Measurements from ENCODE around the gene PHPT1.
"Not testable (repeated sequence)": the region's sequence is repeated elsewhere in the genome, so short reads cannot be mapped to it uniquely, and the experiment has no call there.

Gene PHPT1

DNA sequence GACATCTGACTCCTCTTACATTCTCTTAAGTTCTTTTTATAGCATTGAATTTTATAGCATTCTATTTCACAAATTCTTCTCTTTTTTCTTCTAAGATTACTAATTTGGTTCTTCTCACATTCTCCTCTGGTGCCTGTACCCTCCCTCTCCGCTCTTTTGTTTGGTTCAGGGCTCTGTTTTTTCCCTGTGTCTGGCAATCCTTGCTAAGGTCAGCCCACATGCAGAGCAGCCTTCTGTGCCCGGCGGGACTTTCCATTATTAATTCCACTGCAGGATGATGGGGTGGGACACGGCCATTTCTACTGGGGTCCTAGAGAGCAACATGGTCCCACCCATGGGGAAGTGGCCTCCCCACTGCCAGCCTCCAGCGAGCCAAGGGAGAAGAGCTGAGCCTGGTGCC is 27.3 kb downstream of the PHPT1 start:
- Histone ChIP-seq H3K4me1 (ENCODE audit: control insufficient read depth in 1 of 2, insufficient read depth in 2 of 2, low read length in 2 of 2) (peaks cover 2 to 3% of the 10 kb centered on the region in 2 donors), H3K4me3 (ENCODE audit: low read depth in 1 of 2, low read length in 2 of 2) (no peak overlapping the region)

DNA sequence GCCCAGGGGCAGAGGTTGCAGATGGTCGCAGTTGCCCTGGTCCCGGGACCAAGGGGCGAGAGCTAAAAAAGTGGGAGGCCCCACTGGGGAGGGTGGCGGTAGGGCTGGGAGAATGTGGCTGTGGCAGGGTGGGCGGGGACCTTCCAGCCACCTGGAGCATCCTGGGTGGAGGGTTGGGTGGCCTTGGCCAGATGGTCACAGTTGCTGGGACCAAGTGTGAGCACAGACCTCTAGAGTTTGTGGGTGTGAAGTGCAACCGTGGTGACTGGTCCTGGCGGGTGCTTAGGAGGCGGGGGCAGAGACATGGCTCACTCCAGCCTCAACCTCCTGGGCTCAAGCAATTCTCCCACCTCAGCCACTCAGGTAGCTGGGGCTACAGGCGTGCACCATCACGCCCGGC is 31.4 kb downstream of the PHPT1 start:
- Histone ChIP-seq H3K4me3 (ENCODE audit: low read depth in 1 of 2, low read length in 2 of 2) (no peak overlapping the region), H3K36me3 (ENCODE audit: control insufficient read depth in 1 of 2, insufficient read depth in 2 of 2, low read length in 2 of 2) (no peaks in the 10 kb centered on the region), H3K4me1 (ENCODE audit: control insufficient read depth in 1 of 2, insufficient read depth in 2 of 2, low read length in 2 of 2) (peaks cover 21 to 28% of the 10 kb centered on the region in 2 donors), H3K9me3 (ENCODE audit: control insufficient read depth in 1 of 2, low read length in 2 of 2) (no peaks in the 10 kb centered on the region), H3K27me3 (ENCODE audit: control insufficient read depth in 1 of 2, insufficient read depth in 2 of 2, low read length in 2 of 2) (no peaks in the 10 kb centered on the region), H3K27ac (ENCODE audit: low read depth, low read length) (no peak overlapping the region), H3K9ac (ENCODE audit: low read depth in 1 of 2, low read length in 2 of 2) (no peak overlapping the region)

More for the DNA sequence above, 27.3 kb downstream of the PHPT1 start:
- no peak overlapping the region for H3K27ac ChIP-seq (ENCODE audit: low read depth, low read length)
- no peaks in the 10 kb centered on the region for H3K36me3 ChIP-seq (ENCODE audit: control insufficient read depth in 1 of 2, insufficient read depth in 2 of 2, low read length in 2 of 2)
- peaks cover 0 to 5% of the 10 kb centered on the region in 2 donors for H3K9me3 ChIP-seq (ENCODE audit: control insufficient read depth in 1 of 2, low read length in 2 of 2)
- no peaks in the 10 kb centered on the region for H3K27me3 ChIP-seq (ENCODE audit: control insufficient read depth in 1 of 2, insufficient read depth in 2 of 2, low read length in 2 of 2)
- no peak overlapping the region for H3K9ac ChIP-seq (ENCODE audit: low read depth in 1 of 2, low read length in 2 of 2)

DNA sequence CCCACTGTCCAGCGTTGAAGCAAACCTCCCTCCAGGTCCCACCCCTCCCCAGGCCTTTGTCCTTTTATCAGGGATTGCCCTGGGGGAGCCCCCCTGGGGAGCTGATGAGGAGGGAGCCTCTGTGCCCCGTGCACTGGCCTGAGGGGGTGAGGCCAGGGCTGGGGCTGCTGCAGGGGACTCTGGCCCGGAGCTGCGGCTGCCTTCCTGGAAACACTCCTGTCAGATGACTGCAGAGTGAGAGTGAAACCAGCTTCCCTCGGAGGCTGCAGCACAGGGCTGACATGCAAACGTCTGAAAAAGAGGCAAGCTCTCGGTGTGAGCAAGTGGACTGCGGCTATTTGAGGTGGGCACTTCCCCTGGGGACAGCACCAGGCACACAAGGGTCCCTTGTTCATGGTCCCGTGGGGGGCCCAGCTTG is 32.5 kb downstream of the PHPT1 start:
- Histone ChIP-seq H3K36me3 (ENCODE audit: control insufficient read depth in 1 of 2, insufficient read depth in 2 of 2, low read length in 2 of 2) (no peaks in the 10 kb centered on the region), H3K4me3 (ENCODE audit: low read depth in 1 of 2, low read length in 2 of 2) (peak overlapping the region; percentile 66 to 70), H3K27ac (ENCODE audit: low read depth, low read length) (peak overlapping the region; percentile 82), H3K9ac (ENCODE audit: low read depth in 1 of 2, low read length in 2 of 2) (peak overlapping the region; percentile 53 to 75), H3K4me1 (ENCODE audit: control insufficient read depth in 1 of 2, insufficient read depth in 2 of 2, low read length in 2 of 2) (peaks cover 22 to 28% of the 10 kb centered on the region in 2 donors), H3K9me3 (ENCODE audit: control insufficient read depth in 1 of 2, low read length in 2 of 2) (no peaks in the 10 kb centered on the region), H3K27me3 (ENCODE audit: control insufficient read depth in 1 of 2, insufficient read depth in 2 of 2, low read length in 2 of 2) (no peaks in the 10 kb centered on the region)

DNA sequence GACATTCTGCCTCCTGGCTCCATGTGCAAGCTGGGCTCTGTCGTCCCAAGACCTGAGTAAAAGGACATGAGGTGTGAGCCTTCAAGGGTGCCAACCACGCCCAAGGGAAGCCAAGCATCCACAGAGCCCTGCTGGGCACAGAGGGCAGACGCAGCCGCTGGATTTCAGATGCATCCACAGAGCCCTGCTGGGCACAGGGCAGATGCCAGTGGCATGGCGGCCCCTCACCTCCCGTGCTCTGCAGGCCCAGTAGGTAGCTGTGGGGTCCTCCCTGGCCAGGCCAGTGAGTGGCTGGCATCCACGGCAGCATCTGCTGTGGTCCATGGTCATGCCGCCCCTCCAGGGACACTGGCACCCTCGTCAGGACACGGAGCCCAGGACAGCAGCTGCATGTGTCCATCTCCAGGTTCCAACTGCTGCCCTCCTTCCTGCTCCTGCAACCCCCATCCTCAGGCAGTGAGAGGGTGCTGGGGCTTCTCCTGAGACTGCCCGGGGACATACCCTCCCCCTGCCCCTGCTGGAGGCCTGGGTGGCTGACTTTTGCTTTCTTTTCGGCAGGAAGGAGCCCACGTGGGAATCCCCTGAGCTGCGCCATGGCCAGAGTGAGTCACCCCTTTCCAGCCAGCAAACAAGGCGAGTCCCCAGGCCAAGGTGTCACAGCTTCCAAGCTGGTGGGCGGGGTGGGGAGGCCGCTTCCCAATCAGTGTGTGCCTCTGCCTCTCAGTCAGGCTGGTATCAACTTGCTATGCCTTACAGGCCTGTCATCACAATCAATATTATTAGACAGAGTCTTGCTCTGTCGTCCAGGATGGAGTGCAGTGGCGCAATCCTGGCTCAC is 33.1 kb downstream of the PHPT1 start:
- Histone ChIP-seq H3K9ac (ENCODE audit: low read depth in 1 of 2, low read length in 2 of 2) (peak overlapping the region; percentile 53 to 75), H3K9me3 (ENCODE audit: control insufficient read depth in 1 of 2, low read length in 2 of 2) (no peaks in the 10 kb centered on the region), H3K4me1 (ENCODE audit: control insufficient read depth in 1 of 2, insufficient read depth in 2 of 2, low read length in 2 of 2) (peaks cover 26 to 31% of the 10 kb centered on the region in 2 donors), H3K36me3 (ENCODE audit: control insufficient read depth in 1 of 2, insufficient read depth in 2 of 2, low read length in 2 of 2) (no peaks in the 10 kb centered on the region), H3K27ac (ENCODE audit: low read depth, low read length) (peak overlapping the region; percentile 82), H3K4me3 (ENCODE audit: low read depth in 1 of 2, low read length in 2 of 2) (peak overlapping the region; percentile 66 to 70), H3K27me3 (ENCODE audit: control insufficient read depth in 1 of 2, insufficient read depth in 2 of 2, low read length in 2 of 2) (no peaks in the 10 kb centered on the region)

DNA sequence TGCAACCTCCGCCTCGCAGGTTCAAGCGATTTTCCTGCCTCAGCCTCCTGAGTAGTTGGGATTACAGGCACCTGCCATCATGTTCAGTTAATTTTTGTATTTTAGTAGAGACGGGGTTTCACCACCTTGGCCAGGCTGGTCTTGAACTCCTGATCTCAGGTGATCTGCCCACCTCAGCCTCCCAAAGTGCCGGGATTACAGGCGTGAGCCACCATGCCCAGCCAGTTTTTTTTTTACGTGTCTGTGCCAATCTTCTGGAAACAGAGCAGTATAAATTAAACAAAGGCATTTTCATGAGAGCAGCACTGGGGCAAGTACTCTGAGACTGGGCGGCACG is 33.7 kb downstream of the PHPT1 start:
- Histone ChIP-seq H3K27ac (ENCODE audit: low read depth, low read length) (peak overlapping the region; percentile 82), H3K4me3 (ENCODE audit: low read depth in 1 of 2, low read length in 2 of 2) (peak overlapping the region; percentile 66 to 70), H3K9ac (ENCODE audit: low read depth in 1 of 2, low read length in 2 of 2) (peak overlapping the region; percentile 44 to 75), H3K4me1 (ENCODE audit: control insufficient read depth in 1 of 2, insufficient read depth in 2 of 2, low read length in 2 of 2) (peaks cover 29 to 33% of the 10 kb centered on the region in 2 donors)
- H3K9me3 ChIP-seq (ENCODE audit: control insufficient read depth in 1 of 2, low read length in 2 of 2); H3K36me3 ChIP-seq (ENCODE audit: control insufficient read depth in 1 of 2, insufficient read depth in 2 of 2, low read length in 2 of 2); H3K27me3 ChIP-seq (ENCODE audit: control insufficient read depth in 1 of 2, insufficient read depth in 2 of 2, low read length in 2 of 2): not testable (repeated sequence)

DNA sequence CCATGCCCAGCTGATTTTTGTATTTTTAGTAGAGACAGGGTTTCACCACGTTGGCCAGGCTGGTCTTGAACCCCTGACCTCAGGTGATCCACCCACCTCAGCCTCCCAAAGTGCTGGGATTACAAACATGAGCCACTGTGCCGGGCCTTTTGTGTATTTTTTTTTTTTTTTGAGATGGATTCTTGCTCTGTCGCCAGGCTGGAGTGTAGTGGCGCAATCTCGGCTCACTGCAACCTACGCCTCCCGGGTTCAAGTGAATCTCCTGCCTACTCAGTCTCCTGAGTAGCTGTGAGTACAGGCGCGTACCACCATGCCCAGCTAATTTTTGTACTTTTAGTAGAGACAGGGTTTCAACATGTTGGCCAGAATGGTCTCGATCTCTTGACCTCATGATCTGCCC is 34.5 kb downstream of the PHPT1 start:
- H3K4me3 ChIP-seq (ENCODE audit: low read depth in 1 of 2, low read length in 2 of 2); H3K36me3 ChIP-seq (ENCODE audit: control insufficient read depth in 1 of 2, insufficient read depth in 2 of 2, low read length in 2 of 2); H3K27me3 ChIP-seq (ENCODE audit: control insufficient read depth in 1 of 2, insufficient read depth in 2 of 2, low read length in 2 of 2); H3K9me3 ChIP-seq (ENCODE audit: control insufficient read depth in 1 of 2, low read length in 2 of 2); H3K27ac ChIP-seq (ENCODE audit: low read depth, low read length): not testable (repeated sequence)
- Histone ChIP-seq H3K4me1 (ENCODE audit: control insufficient read depth in 1 of 2, insufficient read depth in 2 of 2, low read length in 2 of 2) (peaks cover 35 to 39% of the 10 kb centered on the region in 2 donors), H3K9ac (ENCODE audit: low read depth in 1 of 2, low read length in 2 of 2) (peak overlapping the region in 1 of 2 donors; percentile 44)

DNA sequence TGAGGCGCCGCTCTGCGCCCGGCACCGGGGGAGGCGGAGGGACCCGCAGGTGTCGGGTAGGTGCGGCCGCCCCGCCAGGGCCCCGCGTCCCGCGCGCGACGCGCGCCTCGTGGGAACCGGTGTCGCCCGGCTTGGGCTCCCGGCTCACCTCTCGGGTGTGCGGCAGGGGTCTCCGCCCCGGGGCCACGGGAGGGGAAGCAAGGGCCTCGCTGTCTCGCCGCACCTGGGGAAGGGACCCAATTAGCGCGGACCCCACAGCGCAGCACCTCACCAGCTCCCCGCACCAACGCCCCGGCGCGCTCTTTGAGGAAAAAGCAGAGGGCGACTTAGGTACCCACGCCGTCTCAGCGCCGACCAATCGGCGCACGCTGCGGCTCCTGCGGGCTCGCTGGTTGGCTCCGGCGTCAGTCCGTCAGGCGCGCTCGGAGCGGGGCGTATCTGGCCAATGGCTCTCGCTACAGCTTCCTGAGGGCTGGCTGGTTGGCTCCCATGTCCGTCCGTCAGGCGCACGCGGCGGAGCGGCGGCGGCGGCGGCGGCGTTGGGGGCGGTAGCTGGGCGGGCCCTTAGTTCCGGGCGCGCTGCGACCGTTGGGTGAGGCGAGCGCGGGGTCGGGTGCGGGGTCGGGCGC is 36.9 kb downstream of the PHPT1 start, which contains the start of gene TRAF2:
TSS of gene TRAF2 (plus strand) at position 567 of the 629 bp plus-strand sequence. CDS start 12,225 bp downstream, outside the sequence.
- peak within 1 kb of the TSS; percentile 66 for H3K27ac ChIP-seq (ENCODE audit: low read depth, low read length)
- H3K4me1 ChIP-seq (ENCODE audit: control insufficient read depth in 1 of 2, insufficient read depth in 2 of 2, low read length in 2 of 2) = peaks cover 35 to 39% of the 10 kb centered on the region in 2 donors

DNA sequence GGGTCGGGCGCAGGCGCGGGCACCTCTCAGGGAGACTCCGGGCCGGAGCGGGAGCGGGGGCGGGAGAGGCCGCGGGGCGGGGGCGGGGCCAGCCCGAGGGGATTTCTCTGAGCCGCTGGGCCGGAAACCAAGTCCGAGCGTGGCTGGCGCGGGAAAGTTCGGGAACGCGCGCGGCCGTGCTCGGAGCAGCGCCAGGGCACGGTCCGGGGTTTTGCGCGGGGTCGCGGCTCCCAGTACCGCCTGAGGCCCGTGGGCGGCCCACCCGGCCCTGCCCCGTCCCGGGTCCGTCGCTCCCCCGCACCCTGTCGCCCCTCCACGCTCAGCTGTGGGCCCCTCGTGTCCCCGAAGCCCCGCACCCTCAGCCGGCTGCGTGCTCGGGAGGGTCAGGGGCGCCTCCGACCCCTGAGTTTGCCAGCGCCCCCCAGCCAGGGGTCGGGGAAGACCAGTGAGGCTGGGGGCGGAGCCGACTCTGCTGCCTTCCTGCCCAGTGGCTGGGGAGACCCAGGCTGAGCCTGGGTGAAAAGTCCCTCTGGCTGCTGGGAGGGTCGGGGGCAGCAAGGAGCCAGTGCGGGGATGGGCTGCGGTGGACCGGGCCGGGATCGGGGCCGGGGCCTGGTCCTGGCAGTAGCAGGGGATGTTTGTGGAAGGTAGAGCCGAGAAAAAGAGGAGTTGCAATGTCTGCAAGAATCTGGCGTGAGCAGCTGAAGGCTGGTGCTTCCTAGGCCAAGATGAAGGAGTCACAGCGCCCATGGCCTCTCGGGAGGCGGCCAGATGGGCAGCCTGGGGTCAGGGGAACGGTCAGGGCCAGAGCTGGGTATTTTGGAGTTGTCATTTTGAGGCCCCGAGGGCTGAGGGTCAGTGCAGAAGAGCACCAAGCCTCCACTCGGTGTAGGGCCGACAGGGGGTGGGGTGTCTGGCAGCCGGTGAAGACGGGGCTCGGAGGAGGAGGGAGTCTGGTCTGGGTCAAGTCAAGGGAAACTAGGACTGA is 37.7 kb downstream of the PHPT1 start:
- Histone ChIP-seq H3K4me3 (ENCODE audit: low read depth in 1 of 2, low read length in 2 of 2) (peak overlapping the region; percentile 67 to 72), H3K27me3 (ENCODE audit: control insufficient read depth in 1 of 2, insufficient read depth in 2 of 2, low read length in 2 of 2) (no peaks in the 10 kb centered on the region), H3K27ac (ENCODE audit: low read depth, low read length) (peak overlapping the region; percentile 66), H3K36me3 (ENCODE audit: control insufficient read depth in 1 of 2, insufficient read depth in 2 of 2, low read length in 2 of 2) (peaks cover 0 to 14% of the 10 kb centered on the region in 2 donors), H3K9ac (ENCODE audit: low read depth in 1 of 2, low read length in 2 of 2) (peak overlapping the region; percentile 67 to 84), H3K9me3 (ENCODE audit: control insufficient read depth in 1 of 2, low read length in 2 of 2) (no peaks in the 10 kb centered on the region), H3K4me1 (ENCODE audit: control insufficient read depth in 1 of 2, insufficient read depth in 2 of 2, low read length in 2 of 2) (peaks cover 28 to 31% of the 10 kb centered on the region in 2 donors)

More for the DNA sequence above, 36.9 kb downstream of the PHPT1 start, which contains the start of gene TRAF2:
- Histone ChIP-seq H3K9me3 (ENCODE audit: control insufficient read depth in 1 of 2, low read length in 2 of 2) (no peaks in the 10 kb centered on the region), H3K27me3 (ENCODE audit: control insufficient read depth in 1 of 2, insufficient read depth in 2 of 2, low read length in 2 of 2) (no peaks in the 10 kb centered on the region), H3K36me3 (ENCODE audit: control insufficient read depth in 1 of 2, insufficient read depth in 2 of 2, low read length in 2 of 2) (peaks cover 0 to 14% of the 10 kb centered on the region in 2 donors), H3K9ac (ENCODE audit: low read depth in 1 of 2, low read length in 2 of 2) (peak within 1 kb of the TSS; percentile 67 to 84), H3K4me3 (ENCODE audit: low read depth in 1 of 2, low read length in 2 of 2) (peak within 1 kb of the TSS; percentile 73 to 78)

DNA sequence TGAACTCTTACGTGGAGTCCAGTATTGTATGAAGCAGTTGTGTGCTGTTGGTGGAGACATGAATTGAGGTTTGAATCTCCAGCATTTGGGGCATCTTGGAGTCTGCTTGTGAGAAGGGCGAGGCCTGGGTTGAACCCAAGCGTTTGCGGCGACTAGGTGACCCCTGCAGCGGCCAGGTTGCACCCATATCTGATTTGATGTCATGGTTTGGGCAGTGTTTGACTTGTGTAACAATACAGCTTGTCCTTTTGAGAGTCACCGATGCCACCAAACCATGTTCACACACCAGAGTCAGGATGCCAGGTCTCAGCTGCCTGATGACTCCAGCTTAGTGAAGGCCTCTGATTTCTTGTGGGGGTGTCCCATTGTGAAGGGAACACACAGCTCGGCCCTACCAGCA is 39.2 kb downstream of the PHPT1 start:
- Histone ChIP-seq H3K4me3 (ENCODE audit: low read depth in 1 of 2, low read length in 2 of 2) (no peak overlapping the region), H3K27ac (ENCODE audit: low read depth, low read length) (no peak overlapping the region), H3K36me3 (ENCODE audit: control insufficient read depth in 1 of 2, insufficient read depth in 2 of 2, low read length in 2 of 2) (peaks cover 0 to 21% of the 10 kb centered on the region in 2 donors), H3K9me3 (ENCODE audit: control insufficient read depth in 1 of 2, low read length in 2 of 2) (no peaks in the 10 kb centered on the region), H3K9ac (ENCODE audit: low read depth in 1 of 2, low read length in 2 of 2) (no peak overlapping the region), H3K4me1 (ENCODE audit: control insufficient read depth in 1 of 2, insufficient read depth in 2 of 2, low read length in 2 of 2) (peaks cover 16 to 18% of the 10 kb centered on the region in 2 donors), H3K27me3 (ENCODE audit: control insufficient read depth in 1 of 2, insufficient read depth in 2 of 2, low read length in 2 of 2) (no peaks in the 10 kb centered on the region)
